WTC11 (cell line): ENCODE data around the gene CALML3.

Experiments
- ATF3 ChIP-seq: sonication (generic); formaldehyde crosslinking; conservative IDR thresholded peaks from 2 replicates; pipeline ENCODE4 v1.8.1; 2022; ENCODE audit warnings: mild to moderate bottlenecking, missing genetic modification reagents
- CBFB ChIP-seq: sonication (generic); formaldehyde crosslinking; IDR thresholded peaks from 2 replicates; pipeline ENCODE4 v1.8.1; 2022; ENCODE audit warnings: mild to moderate bottlenecking, low read depth, missing genetic modification reagents
- CTCF ChIP-seq: fragments of 200-600 bp; IDR thresholded peaks from 2 replicates; pipeline ENCODE4 v1.8.0; 2022; ENCODE audit warnings: antibody characterized with exemption
- FOXP4 ChIP-seq: sonication (generic); formaldehyde crosslinking; IDR thresholded peaks from 2 replicates; pipeline ENCODE4 v1.8.0; 2022; ENCODE audit warnings: mild to moderate bottlenecking, missing genetic modification reagents
- HMGXB4 ChIP-seq: sonication (generic); formaldehyde crosslinking; IDR thresholded peaks from 2 replicates; pipeline ENCODE4 v1.8.1; 2023; ENCODE audit warnings: mild to moderate bottlenecking, moderate library complexity, missing genetic modification reagents
- NR1H2 ChIP-seq: sonication (generic); formaldehyde crosslinking; IDR thresholded peaks from 2 replicates; pipeline ENCODE4 v1.9.0; 2021; ENCODE audit warnings: mild to moderate bottlenecking, moderate library complexity, missing genetic modification reagents
- RELA ChIP-seq: sonication (generic); formaldehyde crosslinking; IDR thresholded peaks from 2 replicates; pipeline ENCODE4 v1.8.1; 2022; ENCODE audit warnings: missing genetic modification reagents, mild to moderate bottlenecking, borderline replicate concordance
- SMAD3 ChIP-seq: sonication (generic); formaldehyde crosslinking; IDR thresholded peaks from 2 replicates; pipeline ENCODE4 v1.8.0; 2022; ENCODE audit warnings: missing genetic modification reagents, mild to moderate bottlenecking, borderline replicate concordance
- TEAD1 ChIP-seq: sonication (generic); formaldehyde crosslinking; IDR thresholded peaks from 2 replicates; pipeline ENCODE4 v1.8.0; 2022; ENCODE audit warnings: mild to moderate bottlenecking, missing genetic modification reagents
- USF2 ChIP-seq: sonication (generic); formaldehyde crosslinking; IDR thresholded peaks from 2 replicates; pipeline ENCODE4 v1.8.1; 2023; ENCODE audit warnings: mild to moderate bottlenecking, missing genetic modification reagents, moderate library complexity
- TF ChIP-seq, protein P1 (sequence below): sonication (generic); formaldehyde crosslinking; IDR thresholded peaks from 2 replicates; pipeline ENCODE4 v1.8.1; 2022; ENCODE audit warnings: mild to moderate bottlenecking, missing genetic modification reagents, moderate library complexity, borderline replicate concordance

DNA sequence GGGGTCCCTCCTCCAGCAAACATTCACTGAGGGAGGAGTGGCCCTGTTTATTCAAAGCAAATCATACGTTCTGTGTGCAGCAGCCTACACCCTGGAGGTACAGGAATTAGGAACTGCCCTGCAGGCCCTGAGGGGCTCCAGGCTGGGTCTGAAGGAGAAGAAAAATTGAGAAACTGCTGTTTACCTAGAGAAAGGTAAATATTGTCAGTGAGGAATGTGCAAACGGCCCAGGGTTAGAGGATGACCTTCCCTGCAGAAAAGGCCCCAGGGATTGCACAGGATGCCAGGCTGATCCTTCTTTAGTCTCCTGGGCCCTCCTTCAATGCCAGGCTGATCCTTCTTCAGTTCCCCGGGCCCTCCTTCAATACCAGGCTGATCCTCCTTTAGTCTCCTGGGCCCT lies 31.1 kb upstream of the CALML3 start:
- TF ChIP-seq CTCF (no peak), HMGXB4 (no peak), CBFB (CRISPR knock-in tag) (no peak), SMAD3 (no peak), NR1H2 (CRISPR knock-in tag) (no peak), USF2 (CRISPR knock-in tag) (no peak), TEAD1 (CRISPR knock-in tag) (no peak), FOXP4 (CRISPR knock-in tag) (no peak), RELA (CRISPR knock-in tag) (no peak), ATF3 (CRISPR knock-in tag) (no peak)
- TF ChIP-seq, protein P1, sequence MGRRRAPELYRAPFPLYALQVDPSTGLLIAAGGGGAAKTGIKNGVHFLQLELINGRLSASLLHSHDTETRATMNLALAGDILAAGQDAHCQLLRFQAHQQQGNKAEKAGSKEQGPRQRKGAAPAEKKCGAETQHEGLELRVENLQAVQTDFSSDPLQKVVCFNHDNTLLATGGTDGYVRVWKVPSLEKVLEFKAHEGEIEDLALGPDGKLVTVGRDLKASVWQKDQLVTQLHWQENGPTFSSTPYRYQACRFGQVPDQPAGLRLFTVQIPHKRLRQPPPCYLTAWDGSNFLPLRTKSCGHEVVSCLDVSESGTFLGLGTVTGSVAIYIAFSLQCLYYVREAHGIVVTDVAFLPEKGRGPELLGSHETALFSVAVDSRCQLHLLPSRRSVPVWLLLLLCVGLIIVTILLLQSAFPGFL (CRISPR knock-in tag): no peak
